A549 (cell line): ENCODE measurements around the gene E2F6. TPM values are rescaled to one million over a fixed set of nuclear protein-coding genes. Genes with fewer than 3 reads are reported as not detected.
A peak's percentile ranks its signal among the peaks of the same experiment; 100 is the strongest.

Experiments used
- ATAC-seq, 2 experiments: fragments of 200-7000 bp in 1 of 2; fragments of >200 bp in 1 of 2; cut with Nextera tagmentation in 1 of 2; cut with Tn5 transposase in 1 of 2; 3 replicates each; pipeline versions ENCODE4 v1.8.0 to v1.9.1; 2018 to 2020; ENCODE audit warnings: mild to moderate bottlenecking in 1 of 2, moderate library complexity in 1 of 2
- CTCF ChIA-PET: fragments of 300-600 bp; sonication (Branson Sonifier 250); formaldehyde crosslinking; extraction: SDS; loops from one replicate; lab custom pipeline; 2021; ENCODE audit warnings: antibody characterized with exemption, inconsistent platforms; lab: Yijun Ruan, JAX
- POLR2A ChIA-PET: fragments of 350-600 bp; formaldehyde crosslinking; extraction: SDS; loops from one replicate; lab custom pipeline; 2021; ENCODE audit warnings: antibody characterized with exemption, inconsistent platforms; lab: Yijun Ruan, JAX
- DNase-seq, 2 experiments: peaks; one replicate each; pipeline versions ENCODE4 v3.0.0 to v3.0.0-alpha.2; 2011 to 2016; ENCODE audit warnings: low read depth in 1 of 2, low spot score in 1 of 2
- FAIRE-seq: peaks from 2 replicates; lab custom pipeline; 2011; peaks lifted over from hg19 to GRCh38; lab: Jason Lieb, UNC
- H3K27ac ChIP-seq, 2 experiments: fragments of >200 bp; sonication (Bioruptor Twin); formaldehyde crosslinking; 3 replicates each; pipeline ENCODE4 v1.5.1; 2016 to 2017
- H3K4me1 ChIP-seq: fragments of >200 bp; sonication (Bioruptor Twin); formaldehyde crosslinking; 3 replicates; pipeline ENCODE4 v1.6.1; 2016
- H3K4me2 ChIP-seq: fragments of >200 bp; sonication (Bioruptor Twin); formaldehyde crosslinking; 3 replicates; pipeline ENCODE4 v1.6.1; 2016
- H3K4me3 ChIP-seq: fragments of >200 bp; sonication (Bioruptor Twin); formaldehyde crosslinking; 3 replicates; pipeline ENCODE4 v1.5.1; 2016
- H3K9me3 ChIP-seq: fragments of >200 bp; sonication (Bioruptor Twin); formaldehyde crosslinking; 3 replicates; pipeline ENCODE4 v1.6.1; 2016
- BHLHE40 ChIP-seq: IDR thresholded peaks from 2 replicates; pipeline ENCODE4 v1.6.1; 2012; ENCODE audit warnings: low read depth, low read length, inconsistent platforms
- CEBPB ChIP-seq, 2 experiments: fragments of >200 bp in 1 of 2; sonication (Bioruptor Twin) in 1 of 2; formaldehyde crosslinking in 1 of 2; IDR thresholded peaks; 2 replicates each; pipeline ENCODE4 v1.6.1; 2012 to 2016
- CHD4 ChIP-seq: fragments of 200-600 bp; sonication (generic); IDR thresholded peaks from 2 replicates; pipeline ENCODE4 v1.6.1; 2016; ENCODE audit warnings: antibody characterized with exemption, mild to moderate bottlenecking, borderline replicate concordance
- EP300 ChIP-seq, 2 experiments: fragments of >200 bp; sonication (Bioruptor Twin); formaldehyde crosslinking; IDR thresholded peaks; 2 replicates in 1 of 2; 3 replicates in 1 of 2; pipeline ENCODE4 v1.6.1; 2016 to 2017
- ESRRA ChIP-seq: fragments of 150-350 bp; IDR thresholded peaks from 2 replicates; pipeline ENCODE4 v1.6.1; 2014; ENCODE audit warnings: mild to moderate bottlenecking, low read length, borderline replicate concordance
- FOSL2 ChIP-seq, 2 experiments: fragments of 450-650 bp in 1 of 2; fragments of >200 bp in 1 of 2; sonication (Bioruptor Twin) in 1 of 2; formaldehyde crosslinking; IDR thresholded peaks; 2 replicates each; pipeline versions ENCODE4 v1.5.0 to v1.6.1; 2016 to 2020; ENCODE audit warnings: mild to moderate bottlenecking in 1 of 2, moderate library complexity in 1 of 2
- GATA3 ChIP-seq: IDR thresholded peaks from 2 replicates; pipeline ENCODE4 v1.6.1; 2012; ENCODE audit warnings: borderline replicate concordance
- HOXA7 ChIP-seq: fragments of 250-450 bp; sonication (Bioruptor Pico); IDR thresholded peaks from 2 replicates; pipeline ENCODE4 v1.5.0; 2020; ENCODE audit warnings: mild to moderate bottlenecking, moderate library complexity
- HOXB5 ChIP-seq: fragments of 250-450 bp; sonication (Bioruptor Pico); IDR thresholded peaks from 2 replicates; pipeline ENCODE4 v1.5.0; 2020; ENCODE audit warnings: mild to moderate bottlenecking, moderate library complexity
- JUN ChIP-seq, 2 experiments: fragments of >200 bp; sonication (Bioruptor Twin); formaldehyde crosslinking; IDR thresholded peaks; 2 replicates in 1 of 2; 3 replicates in 1 of 2; pipeline ENCODE4 v1.6.1; 2016 to 2017
- JUNB ChIP-seq: fragments of >200 bp; sonication (Bioruptor Twin); formaldehyde crosslinking; IDR thresholded peaks from 2 replicates; pipeline ENCODE4 v1.6.1; 2016
- KDM1A ChIP-seq: fragments of 200-600 bp; sonication (generic); IDR thresholded peaks from 2 replicates; pipeline ENCODE4 v1.6.1; 2016; ENCODE audit warnings: low read depth, mild to moderate bottlenecking
- MAFK ChIP-seq: fragments of 450-650 bp; IDR thresholded peaks from 2 replicates; pipeline ENCODE4 v1.6.1; 2014; ENCODE audit not compliant: partially characterized antibody
- MYC ChIP-seq: IDR thresholded peaks from 2 replicates; pipeline ENCODE4 v1.6.1; 2012; ENCODE audit warnings: mild to moderate bottlenecking, inconsistent platforms, low read length, improper control_type of control experiment, borderline replicate concordance
- NR3C1 ChIP-seq: fragments of >200 bp; sonication (Bioruptor Twin); formaldehyde crosslinking; IDR thresholded peaks from 3 replicates; pipeline ENCODE4 v1.6.1; 2017
- POLR2AphosphoS2 ChIP-seq: conservative IDR thresholded peaks from 2 replicates; pipeline ENCODE4 v1.6.1; 2012; ENCODE audit warnings: low read length, improper control_type of control experiment, inconsistent platforms
- RARB ChIP-seq: fragments of 250-450 bp; sonication (Bioruptor Pico); IDR thresholded peaks from 2 replicates; pipeline ENCODE4 v1.8.0; 2021; ENCODE audit warnings: mild to moderate bottlenecking, moderate library complexity
- RFX5 ChIP-seq: fragments of 450-650 bp; IDR thresholded peaks from 2 replicates; pipeline ENCODE4 v1.7.1; 2014; ENCODE audit warnings: antibody characterized with exemption, mild to moderate bottlenecking, moderate library complexity
- SMC3 ChIP-seq: fragments of >200 bp; sonication (Bioruptor Twin); formaldehyde crosslinking; IDR thresholded peaks from 3 replicates; pipeline ENCODE4 v1.6.1; 2018; ENCODE audit warnings: inconsistent platforms
- TFCP2L1 ChIP-seq: fragments of 250-450 bp; sonication (Bioruptor Pico); IDR thresholded peaks from 2 replicates; pipeline ENCODE4 v1.5.0; 2021; ENCODE audit warnings: mild to moderate bottlenecking
- TP53 ChIP-seq: fragments of 250-450 bp; sonication (Bioruptor Pico); IDR thresholded peaks from 2 replicates; pipeline ENCODE4 v1.5.0; 2021; ENCODE audit warnings: mild to moderate bottlenecking, moderate library complexity
- ZFP36 ChIP-seq: fragments of 450-650 bp; IDR thresholded peaks from 2 replicates; pipeline ENCODE4 v1.6.1; 2014; ENCODE audit warnings: borderline replicate concordance; ENCODE audit not compliant: partially characterized antibody
- ZNF302 ChIP-seq: fragments of 250-450 bp; sonication (Bioruptor Pico); IDR thresholded peaks from 2 replicates; pipeline ENCODE4 v1.9.0; 2021; ENCODE audit warnings: inconsistent platforms, mild to moderate bottlenecking, moderate library complexity
- WGBS: methylation state at CpG from one replicate; pipeline ENCODE4 v1.1.6; 2017; ENCODE audit errors: missing lambda C conversion rate; 5-methylcytosine and 5-hydroxymethylcytosine counted together
- polyA plus RNA-seq, 4 experiments: library from polyadenylated mRNA; depleted of rRNA in 3 of 4; stranded (reverse); fragments of >200 nt; fragmentation: RNase III in 1 of 4; extraction: RNeasy Plus Mini Kit Qiagen cat#74134 plus additional on column Dnase treatment in 1 of 4; gene quantifications; 2 replicates in 3 of 4; 3 replicates in 1 of 4; pipeline ENCODE4 v1.2.3, GENCODE V29; 2011 to 2017
- TF ChIP-seq, protein P1 (sequence below): fragments of 200-600 bp; sonication (generic); IDR thresholded peaks from 2 replicates; pipeline ENCODE4 v1.6.1; 2016; ENCODE audit warnings: antibody characterized with exemption, mild to moderate bottlenecking, moderate library complexity
- TF ChIP-seq, protein P2 (sequence below): fragments of >200 bp; sonication (Bioruptor Twin); formaldehyde crosslinking; IDR thresholded peaks from 3 replicates; pipeline ENCODE4 v1.5.1; 2016
- TF ChIP-seq, protein P3 (sequence below): fragments of 450-650 bp; IDR thresholded peaks from 2 replicates; pipeline ENCODE4 v1.6.1; 2014; ENCODE audit warnings: antibody characterized with exemption
- TF ChIP-seq, protein P4 (sequence below): IDR thresholded peaks from 2 replicates; pipeline ENCODE4 v1.6.1; 2012; ENCODE audit warnings: low read depth, borderline replicate concordance
- TF ChIP-seq, protein P5 (sequence below): IDR thresholded peaks from 2 replicates; pipeline ENCODE4 v1.6.1; 2012

The E2F6 gene
- polyA plus RNA-seq, 2 of the 4 experiments (the other 2 are of a cell fraction) = 34.3 to 41.7 TPM

DNA sequence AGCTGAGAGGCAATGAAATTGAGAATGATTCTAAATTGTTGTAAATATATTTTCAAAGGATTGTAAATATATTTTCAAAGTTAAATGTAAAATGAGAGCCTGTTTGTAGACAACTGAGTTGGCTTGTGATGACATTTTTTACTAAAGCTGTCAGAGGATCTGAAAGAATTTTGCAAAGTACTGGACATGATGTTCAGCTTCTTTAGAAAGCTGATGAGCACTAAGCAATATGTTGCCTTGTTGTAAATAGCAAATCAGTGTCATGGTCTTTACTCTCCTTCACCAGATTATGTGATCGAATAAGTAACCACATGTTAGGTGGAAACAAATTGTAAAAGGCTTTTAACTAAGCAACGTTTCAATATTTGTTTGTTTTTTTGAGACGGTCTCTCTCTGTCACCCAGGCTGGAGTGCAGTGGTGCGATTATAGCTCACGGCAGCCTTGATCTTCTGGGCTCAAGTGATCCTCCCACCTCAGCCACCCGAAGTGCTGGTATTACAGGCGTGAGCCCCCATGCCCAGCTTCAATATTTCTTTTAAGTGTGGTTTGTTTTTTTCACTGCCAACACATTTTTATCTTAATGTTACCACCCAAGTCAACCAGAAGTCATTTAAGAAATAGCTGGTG, 44.0 kb downstream of the E2F6 start:
- peaks cover 16% of the 10 kb centered on the region for H3K9me3 ChIP-seq
- CTCF ChIA-PET = interaction anchor here (1.1 to 2.3 kb wide), 3 partner anchors 9 to 290 kb away, joined by 4 to 11 read pairs (median 5); a partner anchor contains a TSS
- TF ChIP-seq EP300 (IDR thresholded peaks at IDR 0.05) (no peak), ZFP36 (no peak), TFCP2L1 (CRISPR knock-in tag) (no peak), RFX5 (no peak), CEBPB (IDR thresholded peaks at IDR 0.05) (no peak), MAFK (no peak), GATA3 (no peak), HOXB5 (CRISPR knock-in tag) (no peak), MYC (no peak), JUNB (no peak), RARB (CRISPR knock-in tag) (no peak), SMC3 (no peak), NR3C1 (no peak), FOSL2 (IDR thresholded peaks at IDR 0.05) (no peak), FOSL2 (CRISPR knock-in tag; IDR thresholded peaks at IDR 0.05) (no peak)
- TF ChIP-seq, protein P1, sequence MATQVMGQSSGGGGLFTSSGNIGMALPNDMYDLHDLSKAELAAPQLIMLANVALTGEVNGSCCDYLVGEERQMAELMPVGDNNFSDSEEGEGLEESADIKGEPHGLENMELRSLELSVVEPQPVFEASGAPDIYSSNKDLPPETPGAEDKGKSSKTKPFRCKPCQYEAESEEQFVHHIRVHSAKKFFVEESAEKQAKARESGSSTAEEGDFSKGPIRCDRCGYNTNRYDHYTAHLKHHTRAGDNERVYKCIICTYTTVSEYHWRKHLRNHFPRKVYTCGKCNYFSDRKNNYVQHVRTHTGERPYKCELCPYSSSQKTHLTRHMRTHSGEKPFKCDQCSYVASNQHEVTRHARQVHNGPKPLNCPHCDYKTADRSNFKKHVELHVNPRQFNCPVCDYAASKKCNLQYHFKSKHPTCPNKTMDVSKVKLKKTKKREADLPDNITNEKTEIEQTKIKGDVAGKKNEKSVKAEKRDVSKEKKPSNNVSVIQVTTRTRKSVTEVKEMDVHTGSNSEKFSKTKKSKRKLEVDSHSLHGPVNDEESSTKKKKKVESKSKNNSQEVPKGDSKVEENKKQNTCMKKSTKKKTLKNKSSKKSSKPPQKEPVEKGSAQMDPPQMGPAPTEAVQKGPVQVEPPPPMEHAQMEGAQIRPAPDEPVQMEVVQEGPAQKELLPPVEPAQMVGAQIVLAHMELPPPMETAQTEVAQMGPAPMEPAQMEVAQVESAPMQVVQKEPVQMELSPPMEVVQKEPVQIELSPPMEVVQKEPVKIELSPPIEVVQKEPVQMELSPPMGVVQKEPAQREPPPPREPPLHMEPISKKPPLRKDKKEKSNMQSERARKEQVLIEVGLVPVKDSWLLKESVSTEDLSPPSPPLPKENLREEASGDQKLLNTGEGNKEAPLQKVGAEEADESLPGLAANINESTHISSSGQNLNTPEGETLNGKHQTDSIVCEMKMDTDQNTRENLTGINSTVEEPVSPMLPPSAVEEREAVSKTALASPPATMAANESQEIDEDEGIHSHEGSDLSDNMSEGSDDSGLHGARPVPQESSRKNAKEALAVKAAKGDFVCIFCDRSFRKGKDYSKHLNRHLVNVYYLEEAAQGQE = no peak
- TF ChIP-seq, protein P2, sequence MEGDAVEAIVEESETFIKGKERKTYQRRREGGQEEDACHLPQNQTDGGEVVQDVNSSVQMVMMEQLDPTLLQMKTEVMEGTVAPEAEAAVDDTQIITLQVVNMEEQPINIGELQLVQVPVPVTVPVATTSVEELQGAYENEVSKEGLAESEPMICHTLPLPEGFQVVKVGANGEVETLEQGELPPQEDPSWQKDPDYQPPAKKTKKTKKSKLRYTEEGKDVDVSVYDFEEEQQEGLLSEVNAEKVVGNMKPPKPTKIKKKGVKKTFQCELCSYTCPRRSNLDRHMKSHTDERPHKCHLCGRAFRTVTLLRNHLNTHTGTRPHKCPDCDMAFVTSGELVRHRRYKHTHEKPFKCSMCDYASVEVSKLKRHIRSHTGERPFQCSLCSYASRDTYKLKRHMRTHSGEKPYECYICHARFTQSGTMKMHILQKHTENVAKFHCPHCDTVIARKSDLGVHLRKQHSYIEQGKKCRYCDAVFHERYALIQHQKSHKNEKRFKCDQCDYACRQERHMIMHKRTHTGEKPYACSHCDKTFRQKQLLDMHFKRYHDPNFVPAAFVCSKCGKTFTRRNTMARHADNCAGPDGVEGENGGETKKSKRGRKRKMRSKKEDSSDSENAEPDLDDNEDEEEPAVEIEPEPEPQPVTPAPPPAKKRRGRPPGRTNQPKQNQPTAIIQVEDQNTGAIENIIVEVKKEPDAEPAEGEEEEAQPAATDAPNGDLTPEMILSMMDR = no peak
- TF ChIP-seq, protein P3, sequence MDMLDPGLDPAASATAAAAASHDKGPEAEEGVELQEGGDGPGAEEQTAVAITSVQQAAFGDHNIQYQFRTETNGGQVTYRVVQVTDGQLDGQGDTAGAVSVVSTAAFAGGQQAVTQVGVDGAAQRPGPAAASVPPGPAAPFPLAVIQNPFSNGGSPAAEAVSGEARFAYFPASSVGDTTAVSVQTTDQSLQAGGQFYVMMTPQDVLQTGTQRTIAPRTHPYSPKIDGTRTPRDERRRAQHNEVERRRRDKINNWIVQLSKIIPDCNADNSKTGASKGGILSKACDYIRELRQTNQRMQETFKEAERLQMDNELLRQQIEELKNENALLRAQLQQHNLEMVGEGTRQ = no peak
- TF ChIP-seq, protein P4, sequence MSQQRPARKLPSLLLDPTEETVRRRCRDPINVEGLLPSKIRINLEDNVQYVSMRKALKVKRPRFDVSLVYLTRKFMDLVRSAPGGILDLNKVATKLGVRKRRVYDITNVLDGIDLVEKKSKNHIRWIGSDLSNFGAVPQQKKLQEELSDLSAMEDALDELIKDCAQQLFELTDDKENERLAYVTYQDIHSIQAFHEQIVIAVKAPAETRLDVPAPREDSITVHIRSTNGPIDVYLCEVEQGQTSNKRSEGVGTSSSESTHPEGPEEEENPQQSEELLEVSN = no peak
- WGBS = 62% methylated on average over 7 of the region's 7 CpGs
- no peak overlapping the region for H3K4me3 ChIP-seq
- H3K4me2 ChIP-seq = no peak overlapping the region
- ATAC-seq (no peak), FAIRE-seq (no peak), DNase-seq (no peak)
- POLR2A ChIA-PET = no interaction called here
- no peaks in the 10 kb centered on the region for H3K4me1 ChIP-seq
- H3K27ac ChIP-seq = no peak overlapping the region

DNA sequence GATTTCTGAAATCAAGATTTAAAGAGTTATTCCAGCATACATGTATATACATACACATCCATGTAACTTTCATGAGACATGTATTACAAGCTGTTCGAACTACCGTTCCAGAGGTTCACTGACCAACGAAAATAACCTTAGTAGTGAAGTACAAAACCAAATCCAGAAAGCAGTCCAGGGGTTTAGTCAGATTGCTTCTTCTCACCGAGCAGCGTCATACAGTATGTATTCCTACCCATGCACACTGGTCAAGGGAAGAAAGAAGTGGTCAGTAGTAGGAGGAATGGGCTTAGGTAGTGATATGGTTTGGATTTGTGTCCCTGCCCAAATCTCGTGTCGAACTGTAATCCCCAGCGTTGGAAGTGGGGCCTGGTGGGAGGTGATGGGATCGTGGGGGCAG, 45.3 kb downstream of the E2F6 start:
- WGBS = 75% methylated on average over 9 of the region's 9 CpGs
- ChIA-PET POLR2A (no interaction called here), CTCF (interaction anchor here (1.8 to 2.3 kb wide), 3 partner anchors 26 to 289 kb away, joined by 4 to 11 read pairs (median 5); a partner anchor contains a TSS)
- FAIRE-seq (no peak), ATAC-seq (0 out of 6 replicates have a peak, but pooled peaks of 1 of the 2 experiments have one; percentile 21), DNase-seq (no peak)
- no peak overlapping the region for H3K4me2 ChIP-seq
- no peaks in the 10 kb centered on the region for H3K4me1 ChIP-seq
- no peak overlapping the region for H3K4me3 ChIP-seq
- no peak overlapping the region for H3K27ac ChIP-seq
- peaks cover 18% of the 10 kb centered on the region for H3K9me3 ChIP-seq
- TF ChIP-seq, protein P1 = no peak
- TF ChIP-seq JUN (IDR thresholded peaks at IDR 0.05) = no peak
- no peak for TF ChIP-seq CHD4
- no peak for TF ChIP-seq ESRRA
- TF ChIP-seq POLR2AphosphoS2 = no peak
- TF ChIP-seq HOXA7 (CRISPR knock-in tag) = no peak
- no peak for TF ChIP-seq MYC
- no peak for TF ChIP-seq JUNB
- TF ChIP-seq, protein P5, sequence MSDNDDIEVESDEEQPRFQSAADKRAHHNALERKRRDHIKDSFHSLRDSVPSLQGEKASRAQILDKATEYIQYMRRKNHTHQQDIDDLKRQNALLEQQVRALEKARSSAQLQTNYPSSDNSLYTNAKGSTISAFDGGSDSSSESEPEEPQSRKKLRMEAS = no peak
- no peak for TF ChIP-seq TP53 (CRISPR knock-in tag)
- TF ChIP-seq KDM1A = no peak
- TF ChIP-seq ZNF302 (CRISPR knock-in tag) = no peak
- TF ChIP-seq BHLHE40 = no peak
